Skin of body (tissue), 2 donors: ENCODE data around the gene CLASP1. TPM values are rescaled to one million over a fixed set of nuclear protein-coding genes. Genes with fewer than 3 reads are reported as not detected.
"Not testable (repeated sequence)": the region's sequence is repeated elsewhere in the genome, so short reads cannot be mapped to it uniquely, and the experiment has no call there.

Experiments used
- DNase-seq: peaks from one replicate; lab custom pipeline; 2025; lab: John Stamatoyannopoulos, UW
- total RNA-seq: library from RNA; depleted of rRNA; stranded (reverse); fragments of >200 nt; gene quantifications from one replicate; pipeline ENCODE4 v1.2.3, GENCODE V29; 2014

Gene CLASP1
- total RNA-seq, 1 donor from 2014 or later: 68.2 TPM

- DNase-seq: no peak
Measured at GRCh38 chr2:121475811-121476571, 173.3 kb downstream of the CLASP1 start.

GRCh38 chr2:121473512-121473911 lies 175.8 kb downstream of the CLASP1 start:
- no peak for DNase-seq

DNA sequence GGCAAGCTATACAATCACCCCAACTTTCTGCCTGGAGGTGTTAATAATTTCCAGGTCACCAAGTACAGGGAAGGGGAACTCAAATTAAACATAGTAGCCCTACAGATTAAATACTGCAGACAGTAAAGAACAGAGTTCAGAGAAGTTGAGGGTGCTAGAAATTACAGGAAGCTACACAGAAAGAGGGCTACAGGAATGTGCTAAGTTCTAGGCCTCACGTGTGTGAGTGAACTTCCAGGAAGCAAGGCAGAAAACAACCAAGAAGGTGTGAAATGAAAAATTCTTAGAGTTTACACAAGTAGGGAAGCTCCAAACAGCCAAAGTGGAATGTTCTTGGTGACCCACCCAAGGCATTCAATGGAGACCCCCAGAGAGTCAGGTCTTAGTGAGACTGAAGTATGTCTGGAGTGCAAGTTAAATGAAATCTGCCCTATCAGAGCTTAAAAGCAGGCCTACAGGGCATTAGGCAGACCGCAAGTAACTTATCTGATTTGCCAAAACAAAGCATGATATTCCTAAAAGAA lies 176.7 kb downstream of the CLASP1 start:
- DNase-seq: no peak

DNA sequence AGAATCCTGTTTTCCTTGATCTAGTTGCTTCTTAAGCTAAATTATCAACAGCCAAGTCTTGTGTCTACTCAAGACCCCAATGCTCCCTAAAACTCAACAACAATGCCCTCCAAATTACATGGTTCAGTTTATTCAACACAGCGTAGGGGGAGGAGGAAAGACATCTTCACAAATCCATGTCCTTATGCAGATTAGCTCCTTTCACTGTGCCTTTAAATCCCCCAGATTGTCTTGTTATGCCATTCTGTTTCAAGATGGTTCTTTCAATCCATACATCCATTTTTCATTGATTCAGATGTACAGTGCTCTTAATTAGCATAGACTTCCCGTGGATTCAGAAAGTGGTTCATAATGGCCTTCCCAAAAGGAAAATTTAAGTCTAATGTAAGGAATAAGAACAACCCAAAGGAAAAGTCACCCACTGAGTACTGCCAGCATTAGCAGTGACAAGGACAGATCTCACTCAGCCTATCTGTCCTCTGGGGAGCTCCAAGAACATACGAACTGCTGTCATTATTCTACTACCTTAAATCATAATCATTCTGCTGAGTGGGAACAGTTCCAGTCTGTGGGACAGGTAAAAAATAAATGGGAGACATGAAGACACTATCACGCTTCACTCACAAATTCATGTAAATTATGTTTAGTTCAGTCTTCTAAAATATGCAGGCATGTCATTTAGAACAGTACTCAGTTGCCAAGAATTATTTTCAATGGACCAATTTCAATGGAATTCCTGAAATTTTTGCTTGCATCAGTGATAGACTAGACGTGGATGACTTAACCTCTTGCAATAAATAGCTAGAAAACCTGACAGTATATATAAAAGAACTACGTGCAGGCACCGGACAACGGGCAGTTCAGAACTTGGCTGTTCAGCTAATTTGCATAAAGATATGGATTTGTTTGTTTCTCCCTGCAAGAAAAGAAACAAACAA lies 177.5 kb downstream of the CLASP1 start:
- DNase-seq: no peak

GRCh38 chr2:121470917-121471316 lies 178.3 kb downstream of the CLASP1 start:
- DNase-seq: no peak

GRCh38 chr2:121469356-121469755 lies 179.9 kb downstream of the CLASP1 start:
- no peak for DNase-seq

DNA sequence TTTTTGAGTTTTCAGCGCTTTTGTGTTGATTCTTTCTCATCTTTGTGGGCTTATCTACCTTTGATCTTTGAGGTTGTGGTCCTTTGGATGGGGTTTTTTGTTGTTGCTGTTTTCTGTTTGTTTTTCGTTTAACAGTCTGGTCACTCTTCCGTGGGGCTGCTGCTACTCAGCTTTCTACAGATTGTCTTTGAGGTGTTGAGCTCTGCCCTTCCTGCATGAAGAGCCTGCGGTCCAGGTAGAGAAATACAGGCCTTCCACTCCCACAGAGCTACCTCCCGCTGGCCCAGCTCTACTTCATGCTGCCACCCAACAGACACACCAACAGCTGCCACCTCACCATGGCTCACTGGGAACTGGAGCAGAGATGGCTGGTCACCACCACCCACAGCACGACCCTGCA lies 180.3 kb downstream of the CLASP1 start:
- DNase-seq: no peak

- DNase-seq: no peak
Measured at GRCh38 chr2:121459291-121459690, 190.0 kb downstream of the CLASP1 start.

DNA sequence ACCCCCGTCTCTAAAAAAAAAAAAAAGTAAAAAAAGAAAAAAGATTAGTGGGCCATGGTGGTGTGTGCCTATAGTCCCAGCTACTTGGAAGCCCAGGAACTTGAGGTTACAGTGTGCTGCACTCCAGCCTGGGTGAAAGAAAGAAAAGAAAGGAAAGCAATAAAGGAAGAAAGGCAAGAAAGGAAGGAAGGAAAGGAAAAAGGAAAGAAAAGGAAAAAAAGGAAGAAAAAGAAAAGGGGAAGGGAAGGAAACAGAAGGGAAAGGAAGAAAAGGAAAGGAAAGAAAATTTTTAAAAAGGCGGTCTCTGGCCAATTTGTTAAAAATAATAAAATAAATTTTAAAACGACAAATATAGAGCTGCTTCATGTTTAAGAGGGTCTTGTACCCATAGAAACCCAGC lies 192.9 kb downstream of the CLASP1 start:
- DNase-seq: no peak

DNA sequence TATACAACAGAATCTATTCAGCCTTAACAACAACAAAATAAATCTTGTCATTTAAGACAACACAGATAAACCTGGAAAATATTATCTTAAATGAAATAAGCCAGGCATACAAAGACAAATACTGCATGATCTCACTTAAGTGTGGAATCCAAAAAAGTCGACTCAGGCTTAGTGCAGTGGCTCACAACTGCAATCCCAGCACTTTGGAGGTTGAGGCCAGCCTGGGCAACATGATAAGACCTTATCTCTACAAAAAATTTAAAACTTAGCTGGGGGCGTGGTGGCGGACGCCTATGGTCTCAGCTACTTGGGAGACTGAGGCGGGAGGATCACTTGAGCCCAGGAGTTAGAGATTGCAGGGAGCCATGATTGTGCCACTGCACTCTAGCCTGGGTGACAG lies 193.8 kb downstream of the CLASP1 start:
- no peak for DNase-seq

GRCh38 chr2:121454549-121455090 lies 194.6 kb downstream of the CLASP1 start:
- DNase-seq: no peak

GRCh38 chr2:121451398-121451797 lies 197.9 kb downstream of the CLASP1 start:
- DNase-seq: no peak

DNA sequence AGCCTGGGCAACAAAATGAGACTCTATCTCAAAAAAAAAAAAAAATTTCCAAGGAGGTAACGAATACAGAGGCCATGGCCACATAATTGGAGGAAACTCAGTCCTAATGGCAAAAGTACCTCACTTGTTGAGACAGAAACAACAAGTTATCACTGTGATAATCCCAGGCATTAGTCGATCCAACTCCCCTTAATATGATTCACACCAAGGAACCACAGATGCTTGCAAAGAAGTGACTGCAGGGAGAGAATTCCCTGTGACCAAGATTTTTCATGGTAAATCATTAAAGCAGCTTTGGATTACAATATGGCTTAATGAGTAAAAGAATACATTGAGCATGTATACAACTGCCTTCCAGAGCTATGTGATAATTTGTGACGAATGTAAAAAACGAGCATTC lies 199.0 kb downstream of the CLASP1 start:
- no peak for DNase-seq

GRCh38 chr2:121446647-121447241 lies 202.5 kb downstream of the CLASP1 start:
- DNase-seq: no peak

GRCh38 chr2:121442889-121443288 lies 206.4 kb downstream of the CLASP1 start:
- no peak for DNase-seq

GRCh38 chr2:121438290-121438689 lies 211.0 kb downstream of the CLASP1 start:
- not testable (repeated sequence) for DNase-seq

GRCh38 chr2:121436918-121437317 lies 212.3 kb downstream of the CLASP1 start:
- DNase-seq: no peak

DNA sequence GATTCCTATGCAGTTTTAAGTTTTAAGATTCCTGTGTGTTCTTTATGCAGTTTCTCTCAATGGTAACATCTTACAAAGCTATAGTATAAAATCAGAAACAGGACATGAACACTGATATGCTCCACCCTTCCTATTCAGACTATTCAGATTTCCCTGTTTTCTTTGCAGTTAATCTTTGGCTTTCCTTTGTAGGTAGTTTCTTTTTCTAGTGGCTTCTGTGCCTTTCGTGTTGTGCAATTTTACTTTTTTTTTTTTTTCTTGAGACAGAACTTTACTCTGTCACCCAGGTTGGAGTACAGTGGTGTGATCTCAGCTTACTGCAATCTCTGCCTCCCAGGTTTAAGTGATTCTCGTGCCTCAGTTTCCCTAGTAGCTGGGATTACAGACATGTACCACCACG lies 213.5 kb downstream of the CLASP1 start:
- DNase-seq: no peak

DNA sequence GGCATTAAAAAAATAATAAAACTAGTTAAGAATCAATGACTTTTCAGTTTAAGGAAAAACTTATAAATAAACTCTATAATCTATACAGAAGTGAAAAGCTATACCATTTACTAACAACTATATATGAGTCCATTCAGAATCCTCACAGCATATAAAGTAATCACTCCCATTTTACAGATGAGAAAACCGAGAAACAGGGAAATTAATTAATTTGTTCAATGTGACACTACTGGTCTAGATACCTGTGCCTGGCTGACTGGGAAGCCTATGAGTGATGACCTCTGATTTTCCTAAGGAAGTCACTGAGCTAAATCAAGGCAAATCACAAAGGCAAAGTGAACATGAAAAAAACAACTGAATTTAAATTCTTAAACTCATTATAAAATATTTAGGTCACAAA lies 218.0 kb downstream of the CLASP1 start:
- no peak for DNase-seq

- no peak for DNase-seq
Measured at GRCh38 chr2:121429927-121430520, 219.2 kb downstream of the CLASP1 start.
